ENCODE results near the gene GJA3.

GJA3 gene

GRCh38 chr13:20142023-20142926 lies 18.6 kb downstream of the GJA3 start:
- H3K27me3 ChIP-seq (ENCODE audit: control insufficient read depth, insufficient read depth, low read length): peaks cover 8% of the 10 kb centered on the region
- no peak overlapping the region for H3K9ac ChIP-seq (ENCODE audit: low read length)

DNA sequence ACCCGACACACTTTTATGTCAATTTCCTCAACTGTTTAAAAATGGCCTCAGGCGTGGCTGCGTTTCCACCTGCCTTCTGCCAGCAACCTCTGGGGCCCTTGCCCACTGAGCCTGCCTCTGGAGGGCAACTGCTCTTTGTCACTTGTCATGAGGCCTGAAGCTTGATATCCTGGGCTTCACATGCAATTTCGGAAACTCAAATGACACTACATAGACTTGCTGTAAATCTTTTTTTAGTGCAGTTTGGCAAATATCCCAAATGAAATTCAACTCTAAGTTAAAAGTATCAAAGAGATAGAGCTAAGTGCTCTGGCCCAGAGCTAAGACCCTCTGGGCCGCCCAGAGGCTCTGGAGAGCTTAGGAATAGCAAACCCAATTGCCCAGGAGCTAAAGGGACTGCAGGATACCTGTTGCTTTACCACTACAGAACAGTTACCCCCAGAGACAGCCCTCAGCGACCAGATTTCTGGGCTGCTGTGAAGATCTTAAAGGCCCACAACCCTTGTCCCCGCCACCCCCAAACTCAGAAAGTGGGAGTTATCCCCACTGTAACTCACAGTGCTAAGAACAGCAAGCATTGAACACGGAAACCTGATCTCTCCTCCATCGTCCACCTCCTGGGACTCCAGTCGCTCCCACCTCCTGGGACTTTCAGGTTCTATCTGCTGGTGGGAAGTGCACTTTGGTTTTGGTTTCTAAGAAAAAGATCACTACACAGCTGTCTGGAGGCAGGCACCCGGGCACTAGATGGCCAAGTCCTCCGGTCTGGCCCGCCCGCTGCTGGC lies 19.4 kb downstream of the GJA3 start:
- H3K27ac ChIP-seq (ENCODE audit: low read depth, low read length): no peak overlapping the region
- H3K36me3 ChIP-seq (ENCODE audit: control insufficient read depth, insufficient read depth, low read length): no peaks in the 10 kb centered on the region
- no peak overlapping the region for H3K9ac ChIP-seq (ENCODE audit: low read length)
- H3K4me3 ChIP-seq (ENCODE audit: low read length): no peak overlapping the region
- H3K27me3 ChIP-seq (ENCODE audit: control insufficient read depth, insufficient read depth, low read length): peaks cover 8% of the 10 kb centered on the region
- H3K4me1 ChIP-seq (ENCODE audit: control insufficient read depth, insufficient read depth, low read length): no peaks in the 10 kb centered on the region

More at GRCh38 chr13:20142023-20142926, 18.6 kb downstream of the GJA3 start:
- no peak overlapping the region for H3K4me3 ChIP-seq (ENCODE audit: low read length)
- H3K27ac ChIP-seq (ENCODE audit: low read depth, low read length): no peak overlapping the region
- no peaks in the 10 kb centered on the region for H3K4me1 ChIP-seq (ENCODE audit: control insufficient read depth, insufficient read depth, low read length)
- H3K36me3 ChIP-seq (ENCODE audit: control insufficient read depth, insufficient read depth, low read length): no peaks in the 10 kb centered on the region

GRCh38 chr13:20140487-20140886 lies 20.4 kb downstream of the GJA3 start:
- Histone ChIP-seq H3K4me3 (ENCODE audit: low read length) (no peak overlapping the region), H3K27ac (ENCODE audit: low read depth, low read length) (no peak overlapping the region), H3K4me1 (ENCODE audit: control insufficient read depth, insufficient read depth, low read length) (no peaks in the 10 kb centered on the region), H3K27me3 (ENCODE audit: control insufficient read depth, insufficient read depth, low read length) (peaks cover 8% of the 10 kb centered on the region), H3K9ac (ENCODE audit: low read length) (no peak overlapping the region), H3K36me3 (ENCODE audit: control insufficient read depth, insufficient read depth, low read length) (no peaks in the 10 kb centered on the region)

GRCh38 chr13:20137875-20138274 lies 23.0 kb downstream of the GJA3 start:
- H3K9ac ChIP-seq (ENCODE audit: low read length): no peak overlapping the region
- H3K36me3 ChIP-seq (ENCODE audit: control insufficient read depth, insufficient read depth, low read length): no peaks in the 10 kb centered on the region
- H3K27me3 ChIP-seq (ENCODE audit: control insufficient read depth, insufficient read depth, low read length): peaks cover 8% of the 10 kb centered on the region
- no peak overlapping the region for H3K27ac ChIP-seq (ENCODE audit: low read depth, low read length)
- no peaks in the 10 kb centered on the region for H3K4me1 ChIP-seq (ENCODE audit: control insufficient read depth, insufficient read depth, low read length)
- no peak overlapping the region for H3K4me3 ChIP-seq (ENCODE audit: low read length)

- H3K27me3 ChIP-seq (ENCODE audit: control insufficient read depth, insufficient read depth, low read length): peaks cover 4% of the 10 kb centered on the region
- no peak overlapping the region for H3K27ac ChIP-seq (ENCODE audit: low read depth, low read length)
- H3K4me1 ChIP-seq (ENCODE audit: control insufficient read depth, insufficient read depth, low read length): no peaks in the 10 kb centered on the region
- H3K36me3 ChIP-seq (ENCODE audit: control insufficient read depth, insufficient read depth, low read length): no peaks in the 10 kb centered on the region
- H3K4me3 ChIP-seq (ENCODE audit: low read length): no peak overlapping the region
- H3K9ac ChIP-seq (ENCODE audit: low read length): no peak overlapping the region
These were observed 23.8 kb downstream of the GJA3 start for GRCh38 chr13:20136781-20137703.

GRCh38 chr13:20134732-20135131 lies 26.1 kb downstream of the GJA3 start:
- Histone ChIP-seq H3K4me1 (ENCODE audit: control insufficient read depth, insufficient read depth, low read length) (no peaks in the 10 kb centered on the region), H3K27ac (ENCODE audit: low read depth, low read length) (no peak overlapping the region), H3K9ac (ENCODE audit: low read length) (no peak overlapping the region), H3K36me3 (ENCODE audit: control insufficient read depth, insufficient read depth, low read length) (no peaks in the 10 kb centered on the region), H3K4me3 (ENCODE audit: low read length) (no peak overlapping the region), H3K27me3 (ENCODE audit: control insufficient read depth, insufficient read depth, low read length) (no peaks in the 10 kb centered on the region)

DNA sequence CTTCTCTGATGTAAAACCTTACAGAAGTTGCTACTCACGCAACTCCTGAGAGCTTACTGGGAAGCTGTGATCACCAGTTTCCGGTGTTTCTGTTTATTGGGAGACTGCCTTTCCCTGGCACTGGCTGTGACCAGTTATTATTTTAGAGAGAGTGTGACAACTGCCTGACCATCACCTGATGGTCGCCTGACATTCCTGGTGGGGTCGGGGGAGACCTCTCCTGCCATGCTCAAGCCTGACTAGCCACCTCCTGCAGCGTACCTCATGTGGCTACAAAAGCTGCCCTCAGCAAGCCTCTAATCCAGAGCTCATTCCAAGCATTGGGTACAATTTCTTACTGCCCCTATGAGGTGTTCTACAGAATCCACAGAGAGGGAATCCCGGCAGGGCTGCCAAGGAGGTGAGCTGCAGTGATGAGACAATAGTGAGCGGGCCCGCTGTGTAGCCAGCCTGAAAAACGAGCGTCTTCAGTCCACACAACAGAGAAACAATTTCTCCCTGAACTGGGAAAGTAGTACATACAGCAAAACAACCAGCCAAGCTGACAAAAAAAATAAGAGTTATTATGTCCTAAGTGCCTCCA lies 28.7 kb downstream of the GJA3 start:
- H3K9ac ChIP-seq (ENCODE audit: low read length): no peak overlapping the region
- H3K36me3 ChIP-seq (ENCODE audit: control insufficient read depth, insufficient read depth, low read length): no peaks in the 10 kb centered on the region
- no peak overlapping the region for H3K27ac ChIP-seq (ENCODE audit: low read depth, low read length)
- H3K27me3 ChIP-seq (ENCODE audit: control insufficient read depth, insufficient read depth, low read length): peaks cover 6% of the 10 kb centered on the region
- no peak overlapping the region for H3K4me3 ChIP-seq (ENCODE audit: low read length)
- H3K4me1 ChIP-seq (ENCODE audit: control insufficient read depth, insufficient read depth, low read length): peaks cover 6% of the 10 kb centered on the region

- H3K27ac ChIP-seq (ENCODE audit: low read depth, low read length): no peak overlapping the region
These were observed 29.6 kb downstream of the GJA3 start for GRCh38 chr13:20131057-20131832.

GRCh38 chr13:20130652-20131051 lies 30.2 kb downstream of the GJA3 start:
- H3K9ac ChIP-seq (ENCODE audit: low read length): no peak overlapping the region
- no peak overlapping the region for H3K27ac ChIP-seq (ENCODE audit: low read depth, low read length)
- no peak overlapping the region for H3K4me3 ChIP-seq (ENCODE audit: low read length)
- peaks cover 6% of the 10 kb centered on the region for H3K27me3 ChIP-seq (ENCODE audit: control insufficient read depth, insufficient read depth, low read length)
- H3K36me3 ChIP-seq (ENCODE audit: control insufficient read depth, insufficient read depth, low read length): no peaks in the 10 kb centered on the region
- peaks cover 6% of the 10 kb centered on the region for H3K4me1 ChIP-seq (ENCODE audit: control insufficient read depth, insufficient read depth, low read length)

More at GRCh38 chr13:20131057-20131832, 29.6 kb downstream of the GJA3 start:
- no peaks in the 10 kb centered on the region for H3K36me3 ChIP-seq (ENCODE audit: control insufficient read depth, insufficient read depth, low read length)
- H3K27me3 ChIP-seq (ENCODE audit: control insufficient read depth, insufficient read depth, low read length): peaks cover 6% of the 10 kb centered on the region
- no peak overlapping the region for H3K4me3 ChIP-seq (ENCODE audit: low read length)
- no peak overlapping the region for H3K9ac ChIP-seq (ENCODE audit: low read length)
- peaks cover 6% of the 10 kb centered on the region for H3K4me1 ChIP-seq (ENCODE audit: control insufficient read depth, insufficient read depth, low read length)

DNA sequence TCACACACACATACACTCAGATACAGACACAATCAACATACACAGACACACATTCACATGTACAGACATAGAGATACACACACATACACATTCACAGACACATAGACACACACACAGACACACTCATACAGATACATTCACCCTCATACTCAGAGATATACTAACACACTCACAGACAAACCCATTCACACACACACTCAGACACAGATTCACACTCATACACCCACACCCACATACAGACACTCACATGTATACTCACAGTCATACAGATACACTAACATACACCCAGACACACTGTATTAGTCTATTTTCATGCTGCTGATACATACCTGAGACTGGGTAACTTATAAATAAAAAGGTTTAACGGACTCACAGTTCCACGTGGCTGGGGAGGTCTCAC lies 30.8 kb downstream of the GJA3 start:
- H3K27me3 ChIP-seq (ENCODE audit: control insufficient read depth, insufficient read depth, low read length): peaks cover 6% of the 10 kb centered on the region
- no peaks in the 10 kb centered on the region for H3K36me3 ChIP-seq (ENCODE audit: control insufficient read depth, insufficient read depth, low read length)
- peaks cover 6% of the 10 kb centered on the region for H3K4me1 ChIP-seq (ENCODE audit: control insufficient read depth, insufficient read depth, low read length)
- H3K4me3 ChIP-seq (ENCODE audit: low read length): no peak overlapping the region
- no peak overlapping the region for H3K27ac ChIP-seq (ENCODE audit: low read depth, low read length)
- no peak overlapping the region for H3K9ac ChIP-seq (ENCODE audit: low read length)

- peaks cover 6% of the 10 kb centered on the region for H3K4me1 ChIP-seq (ENCODE audit: control insufficient read depth, insufficient read depth, low read length)
These were observed 31.8 kb downstream of the GJA3 start for GRCh38 chr13:20129076-20129475.

More at GRCh38 chr13:20129076-20129475, 31.8 kb downstream of the GJA3 start:
- H3K4me3 ChIP-seq (ENCODE audit: low read length): no peak overlapping the region
- H3K27ac ChIP-seq (ENCODE audit: low read depth, low read length): no peak overlapping the region
- H3K9ac ChIP-seq (ENCODE audit: low read length): no peak overlapping the region
- no peaks in the 10 kb centered on the region for H3K36me3 ChIP-seq (ENCODE audit: control insufficient read depth, insufficient read depth, low read length)
- peaks cover 6% of the 10 kb centered on the region for H3K27me3 ChIP-seq (ENCODE audit: control insufficient read depth, insufficient read depth, low read length)

All from rectal smooth muscle tissue (tissue), 1 donor.